ENCODE results near the gene POF1B.

The POF1B gene

GRCh38 chrX:85243761-85244449 lies 135.6 kb downstream of the POF1B start, which contains the start of the genes SATL1 and ZNF711:
SATL1 (minus strand) TSS chrX:85243779; CDS start chrX:85108968, 134,811 bp downstream.
ZNF711 (plus strand) TSS chrX:85243991; CDS start chrX:85247573, 3,582 bp downstream.
- TF ChIP-seq CTCF (IDR thresholded peaks at IDR 0.05; ENCODE audit: low read depth, low read length, missing control alignments), result no peak
- peak within 1 kb of the TSS; percentile 64 for H3K4me3 ChIP-seq (replicated peaks; ENCODE audit: low read depth, low read length)
- no peak for DNase-seq (ENCODE audit: extremely low read depth, low read depth)

- no peak for TF ChIP-seq CTCF (IDR thresholded peaks at IDR 0.05; ENCODE audit: low read depth, low read length, missing control alignments)
- peak overlapping the region; percentile 64; the same call in 1 of the 2 replicates for H3K4me3 ChIP-seq (replicated peaks; ENCODE audit: low read depth, low read length)
- no peak for DNase-seq (ENCODE audit: extremely low read depth, low read depth)
Measured at GRCh38 chrX:85243155-85243554, 136.3 kb downstream of the POF1B start.
